Activated CD8-positive, alpha-beta T cell treated with anti-CD3 and anti-CD28 coated beads for 36 hours (primary cell): ENCODE data around the gene KNDC1. TPM values are rescaled to one million over a fixed set of nuclear protein-coding genes. Genes with fewer than 3 reads are reported as not detected.
A peak's percentile ranks its signal among the peaks of the same experiment; 100 is the strongest.
"Not testable (repeated sequence)": the region's sequence is repeated elsewhere in the genome, so short reads cannot be mapped to it uniquely, and the experiment has no call there.

Experiments
- ATAC-seq: fragments of 200-7000 bp; cut with Tn5 transposase; one replicate; pipeline ENCODE4 v1.10.0; 2021; ENCODE audit warnings: mild to moderate bottlenecking, moderate library complexity
- CTCF ChIA-PET: fragments of 350-600 bp; sonication (Branson Sonifier 250); formaldehyde crosslinking; loops from one replicate; lab custom pipeline; 2021; ENCODE audit warnings: antibody characterized with exemption; lab: Charles Lee
- POLR2A ChIA-PET: fragments of 350-600 bp; sonication (Branson Sonifier 250); formaldehyde crosslinking; loops from one replicate; lab custom pipeline; 2021; ENCODE audit warnings: antibody characterized with exemption; lab: Charles Lee
- DNase-seq: peaks from one replicate; pipeline ENCODE4 v3.0.0-alpha.2; 2020
- H3K27ac Mint-ChIP-seq: one replicate; pipeline ENCODE4 v1.8.0; 2021; ENCODE audit warnings: mild to moderate bottlenecking, mixed read lengths
- H3K27me3 Mint-ChIP-seq: one replicate; pipeline ENCODE4 v1.8.0; 2021; ENCODE audit warnings: mixed read lengths
- H3K36me3 Mint-ChIP-seq: one replicate; pipeline ENCODE4 v1.8.0; 2021; ENCODE audit warnings: low read depth, mixed read lengths
- H3K4me1 Mint-ChIP-seq: one replicate; pipeline ENCODE4 v1.8.0; 2021; ENCODE audit warnings: low read depth, mixed read lengths
- H3K4me3 Mint-ChIP-seq: one replicate; pipeline ENCODE4 v1.8.0; 2021; ENCODE audit warnings: mild to moderate bottlenecking, moderate library complexity, mixed read lengths
- H3K9me3 Mint-ChIP-seq: one replicate; pipeline ENCODE4 v1.8.0; 2021; ENCODE audit warnings: mixed read lengths
- intact Hi-C: fragments of 100-400 bp; cut with micrococcal nuclease; formaldehyde crosslinking; loops from one replicate; pipeline ENCODE4 v1.10.0; 2022
- total RNA-seq, 2 experiments: library from RNA; stranded (reverse); gene quantifications; one replicate each; pipeline ENCODE4 v1.2.3, GENCODE V29; 2021
- TF ChIP-seq, protein P1 (sequence below): fragments of 200-600 bp; IDR thresholded peaks from one replicate; pipeline ENCODE4 v1.8.0; 2022; ENCODE audit warnings: antibody characterized with exemption, mild to moderate bottlenecking

The KNDC1 gene
- total RNA-seq, 2 experiments from 2014 or later = not detected

DNA sequence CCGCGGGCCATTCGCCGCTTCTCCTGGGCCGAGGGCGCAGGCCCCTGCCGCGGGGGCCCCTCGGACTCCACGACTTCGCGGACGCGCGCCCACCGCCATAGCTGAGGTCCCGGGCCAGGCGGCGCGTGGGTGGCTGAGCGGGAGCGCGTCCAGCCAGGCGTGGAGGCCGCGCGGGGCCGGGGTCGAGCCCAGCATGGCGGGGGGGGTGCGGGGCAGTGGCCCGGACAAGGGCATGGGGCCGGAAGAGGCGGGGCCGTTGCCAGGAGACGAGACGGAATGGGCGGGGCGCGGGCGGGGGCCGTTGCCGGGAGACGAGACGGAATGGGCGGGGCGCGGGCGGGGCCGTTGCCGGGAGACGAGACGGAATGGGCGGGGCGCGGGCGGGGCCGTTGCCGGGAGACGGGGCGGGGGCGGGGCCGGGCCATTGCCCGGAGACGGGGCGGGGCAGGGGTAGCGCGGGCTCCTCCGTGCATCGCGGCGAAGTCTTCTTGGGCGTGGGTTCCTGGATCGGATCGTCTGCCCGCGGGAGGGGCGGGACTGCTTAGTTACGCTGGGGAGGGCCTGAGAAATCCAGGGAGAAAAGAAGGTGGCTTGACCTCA, 101.8 kb downstream of the KNDC1 start:
- no peaks in the 10 kb centered on the region for H3K9me3 Mint-ChIP-seq
- H3K4me1 Mint-ChIP-seq = peaks cover 66% of the 10 kb centered on the region
- peak overlapping the region; percentile 76 for H3K4me3 Mint-ChIP-seq
- POLR2A ChIA-PET = interaction anchor here (1.4 to 4.6 kb wide), 3 partner anchors 10 to 15 kb away, joined by 4 to 46 read pairs (median 12); partner anchors contain the start of gene ADAM8
- H3K36me3 Mint-ChIP-seq = peaks cover 9% of the 10 kb centered on the region
- TF ChIP-seq, protein P1, sequence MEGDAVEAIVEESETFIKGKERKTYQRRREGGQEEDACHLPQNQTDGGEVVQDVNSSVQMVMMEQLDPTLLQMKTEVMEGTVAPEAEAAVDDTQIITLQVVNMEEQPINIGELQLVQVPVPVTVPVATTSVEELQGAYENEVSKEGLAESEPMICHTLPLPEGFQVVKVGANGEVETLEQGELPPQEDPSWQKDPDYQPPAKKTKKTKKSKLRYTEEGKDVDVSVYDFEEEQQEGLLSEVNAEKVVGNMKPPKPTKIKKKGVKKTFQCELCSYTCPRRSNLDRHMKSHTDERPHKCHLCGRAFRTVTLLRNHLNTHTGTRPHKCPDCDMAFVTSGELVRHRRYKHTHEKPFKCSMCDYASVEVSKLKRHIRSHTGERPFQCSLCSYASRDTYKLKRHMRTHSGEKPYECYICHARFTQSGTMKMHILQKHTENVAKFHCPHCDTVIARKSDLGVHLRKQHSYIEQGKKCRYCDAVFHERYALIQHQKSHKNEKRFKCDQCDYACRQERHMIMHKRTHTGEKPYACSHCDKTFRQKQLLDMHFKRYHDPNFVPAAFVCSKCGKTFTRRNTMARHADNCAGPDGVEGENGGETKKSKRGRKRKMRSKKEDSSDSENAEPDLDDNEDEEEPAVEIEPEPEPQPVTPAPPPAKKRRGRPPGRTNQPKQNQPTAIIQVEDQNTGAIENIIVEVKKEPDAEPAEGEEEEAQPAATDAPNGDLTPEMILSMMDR = no peak
- no peak overlapping the region for H3K27ac Mint-ChIP-seq
- peaks cover 2% of the 10 kb centered on the region for H3K27me3 Mint-ChIP-seq
- CTCF ChIA-PET = interaction anchor here (0.6 to 1.1 kb wide), 3 partner anchors 45 to 118 kb away, joined by 3 read pairs; no protein-coding TSS in a partner anchor
- intact Hi-C loops = no loop called here
- DNase-seq (peak; percentile 91), ATAC-seq (peak; percentile 41)

DNA sequence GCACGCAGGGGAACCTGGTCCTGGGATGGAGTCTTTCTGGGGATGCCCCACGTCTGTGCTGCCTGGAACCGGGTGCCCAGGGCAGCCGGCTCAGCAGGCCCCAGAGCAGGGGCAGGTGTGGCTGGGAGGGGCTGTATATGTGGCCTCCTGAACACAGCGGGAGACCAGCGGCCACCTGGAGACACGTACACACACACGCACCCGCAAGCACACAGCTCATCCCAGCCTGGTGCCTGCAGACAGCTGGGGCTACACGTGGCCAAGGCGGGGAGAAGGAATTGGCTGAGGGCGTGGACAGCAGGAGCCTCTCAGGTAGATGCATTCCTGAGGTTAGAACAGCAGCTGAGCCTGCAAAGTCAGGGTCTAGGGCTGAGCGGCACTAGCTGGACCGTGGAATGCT, 102.7 kb downstream of the KNDC1 start:
- Mint-ChIP-seq H3K4me1 (peaks cover 58% of the 10 kb centered on the region), H3K27me3 (peaks cover 2% of the 10 kb centered on the region), H3K27ac (no peak overlapping the region), H3K4me3 (peak overlapping the region; percentile 46), H3K36me3 (peaks cover 9% of the 10 kb centered on the region), H3K9me3 (no peaks in the 10 kb centered on the region)
- ChIA-PET POLR2A (interaction anchor here (1.7 to 4.6 kb wide), 2 partner anchors 9 to 14 kb away, joined by 12 to 46 read pairs; partner anchors contain the start of gene ADAM8), CTCF (interaction anchor here (0.9 to 2.2 kb wide), 3 partner anchors 13 to 67 kb away, joined by 3 to 6 read pairs (median 3); partner anchors contain the start of gene ADAM8)
- TF ChIP-seq, protein P1 = no peak
- DNase-seq = no peak
- intact Hi-C loops = no loop called here
- no peak for ATAC-seq

DNA sequence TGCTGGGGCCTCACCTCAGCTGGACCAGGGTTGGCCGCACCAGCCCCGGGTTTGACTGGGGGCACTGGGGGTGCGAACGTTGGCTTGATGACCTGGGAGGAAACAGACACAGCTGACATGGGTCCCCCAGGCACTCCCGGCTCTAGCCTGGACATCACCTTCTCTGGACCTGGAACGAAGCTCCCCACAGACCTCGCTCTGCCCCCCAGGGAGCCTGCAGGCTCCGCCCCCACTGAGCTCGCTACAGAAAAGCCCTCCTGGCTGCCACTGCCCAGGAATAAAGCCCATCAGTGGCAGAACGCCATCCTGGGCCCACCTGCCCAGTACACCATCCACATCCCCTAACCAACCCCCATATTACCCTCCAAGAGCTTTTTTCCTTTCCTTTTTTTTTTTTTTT, 103.7 kb downstream of the KNDC1 start:
- ChIA-PET POLR2A (interaction anchor here (1.7 to 4.6 kb wide), 2 partner anchors 8 to 13 kb away, joined by 12 to 46 read pairs; partner anchors contain the start of gene ADAM8), CTCF (interaction anchor here (1.1 to 2.2 kb wide), 3 partner anchors 12 to 120 kb away, joined by 3 to 6 read pairs (median 4); partner anchors contain the start of gene ADAM8)
- TF ChIP-seq, protein P1 = no peak
- Mint-ChIP-seq H3K27ac (no peak overlapping the region), H3K27me3 (peaks cover 2% of the 10 kb centered on the region), H3K4me3 (no peak overlapping the region), H3K36me3 (peaks cover 9% of the 10 kb centered on the region), H3K4me1 (peaks cover 49% of the 10 kb centered on the region), H3K9me3 (no peaks in the 10 kb centered on the region)
- intact Hi-C loops = no loop called here
- no peak for ATAC-seq
- no peak for DNase-seq

DNA sequence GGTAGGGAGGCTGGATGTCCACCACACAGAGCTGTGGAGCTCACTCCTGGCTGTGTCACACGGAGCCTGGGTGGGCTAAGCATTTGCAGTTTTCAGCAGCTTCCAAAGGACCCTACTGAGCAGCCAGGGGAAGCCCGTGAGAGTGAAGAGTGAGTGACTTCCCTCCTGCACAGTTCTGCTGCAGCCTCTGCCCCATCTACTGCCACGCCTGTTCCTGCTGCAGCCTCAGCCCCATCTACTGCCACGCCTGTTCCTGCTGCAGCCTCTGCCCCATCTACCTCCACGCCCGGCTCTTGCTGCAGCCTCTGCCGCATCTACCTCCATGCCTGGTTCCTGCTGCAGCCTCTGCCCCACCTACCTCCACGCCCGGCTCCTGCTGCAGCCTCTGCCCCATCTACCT, 104.4 kb downstream of the KNDC1 start:
- H3K27ac Mint-ChIP-seq = no peak overlapping the region
- CTCF ChIA-PET = interaction anchor here (1.1 to 2.2 kb wide), 3 partner anchors 11 to 121 kb away, joined by 3 to 6 read pairs (median 4); partner anchors contain the start of gene ADAM8
- POLR2A ChIA-PET = interaction anchor here (4.6 kb wide), 1 partner anchor 12 kb away, joined by 46 read pairs; the partner anchor contains the start of gene ADAM8
- peaks cover 43% of the 10 kb centered on the region for H3K4me1 Mint-ChIP-seq
- peak; percentile 30 for DNase-seq
- TF ChIP-seq, protein P1 = no peak
- peaks cover 9% of the 10 kb centered on the region for H3K36me3 Mint-ChIP-seq
- H3K4me3 Mint-ChIP-seq = no peak overlapping the region
- intact Hi-C loops = no loop called here
- ATAC-seq = no peak
- no peaks in the 10 kb centered on the region for H3K27me3 Mint-ChIP-seq
- no peaks in the 10 kb centered on the region for H3K9me3 Mint-ChIP-seq

DNA sequence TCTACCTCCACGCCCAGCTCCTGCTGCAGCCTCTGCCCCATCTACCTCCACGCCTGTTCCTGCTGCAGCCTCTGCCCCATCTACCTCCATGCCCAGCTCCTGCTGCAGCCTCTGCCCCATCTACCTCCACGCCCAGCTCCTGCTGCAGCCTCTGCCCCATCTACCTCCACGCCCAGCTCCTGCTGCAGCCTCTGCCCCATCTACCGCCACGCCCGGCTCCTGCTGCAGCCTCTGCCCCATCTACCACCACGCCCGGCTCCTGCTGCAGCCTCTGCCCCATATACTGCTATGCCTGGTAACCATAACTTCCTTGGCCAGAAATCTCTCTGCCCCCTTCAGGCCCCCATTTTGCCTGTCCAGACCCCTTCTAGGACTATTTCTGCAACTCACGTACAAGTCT, 105.0 kb downstream of the KNDC1 start:
- POLR2A ChIA-PET = interaction anchor here (1.0 kb wide), 1 partner anchor 15 kb away, joined by 3 read pairs; no protein-coding TSS in a partner anchor
- H3K27me3 Mint-ChIP-seq, H3K4me3 Mint-ChIP-seq, H3K36me3 Mint-ChIP-seq, H3K9me3 Mint-ChIP-seq, DNase-seq, CTCF ChIA-PET, intact Hi-C loops, ATAC-seq, H3K27ac Mint-ChIP-seq: not testable (repeated sequence)
- H3K4me1 Mint-ChIP-seq = peaks cover 37% of the 10 kb centered on the region
